NOMO-1 treated with dmso at 0.1 percent for 144 hours (cell line): ENCODE data around the gene PDE4DIP.
"Not testable (repeated sequence)": the region's sequence is repeated elsewhere in the genome, so short reads cannot be mapped to it uniquely, and the experiment has no call there.

ENCODE experiments used
- DNase-seq: peaks from one replicate; lab custom pipeline; 2025; ENCODE audit not compliant: unreplicated experiment; lab: John Stamatoyannopoulos, UW

The PDE4DIP gene

DNA sequence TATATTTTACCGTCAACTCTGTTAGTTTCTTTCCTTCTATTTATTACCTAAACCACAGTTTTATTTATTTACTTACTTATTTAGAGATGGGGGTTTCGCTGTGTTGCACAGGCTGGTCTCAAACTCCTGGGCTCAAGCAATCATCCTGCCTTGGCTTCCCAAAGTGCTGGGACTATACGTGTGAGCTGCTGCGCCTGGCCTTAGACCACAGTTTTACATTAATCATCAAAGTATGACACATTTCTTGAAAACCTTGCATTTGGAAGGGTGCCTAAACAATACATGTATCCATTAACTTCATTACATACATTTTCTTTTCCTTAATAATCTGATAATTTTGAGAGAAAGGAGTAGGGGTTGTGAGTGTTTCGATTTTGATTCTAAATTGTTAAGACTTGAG, 124.9 kb downstream of the PDE4DIP start:
- DNase-seq: not testable (repeated sequence)

DNA sequence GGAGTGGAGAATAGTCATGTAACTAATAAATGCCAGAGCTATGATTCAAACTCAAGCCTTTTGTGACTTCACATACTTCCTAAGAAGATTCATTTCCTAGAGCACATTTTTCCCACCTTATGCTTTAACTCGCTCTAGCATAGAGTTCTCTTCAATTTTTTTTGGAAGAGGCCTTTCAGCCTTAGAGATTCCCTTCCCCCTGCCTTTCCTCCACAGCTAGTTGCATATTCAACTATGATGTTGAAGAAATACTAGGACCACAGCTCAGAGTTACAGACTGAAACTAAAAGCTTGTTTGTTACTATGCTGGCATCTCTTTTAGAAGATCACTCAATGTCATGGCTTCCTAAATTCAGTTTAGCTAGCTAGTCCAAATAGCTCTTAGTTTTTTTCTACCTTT, 131.2 kb downstream of the PDE4DIP start:
- DNase-seq: not testable (repeated sequence)

DNA sequence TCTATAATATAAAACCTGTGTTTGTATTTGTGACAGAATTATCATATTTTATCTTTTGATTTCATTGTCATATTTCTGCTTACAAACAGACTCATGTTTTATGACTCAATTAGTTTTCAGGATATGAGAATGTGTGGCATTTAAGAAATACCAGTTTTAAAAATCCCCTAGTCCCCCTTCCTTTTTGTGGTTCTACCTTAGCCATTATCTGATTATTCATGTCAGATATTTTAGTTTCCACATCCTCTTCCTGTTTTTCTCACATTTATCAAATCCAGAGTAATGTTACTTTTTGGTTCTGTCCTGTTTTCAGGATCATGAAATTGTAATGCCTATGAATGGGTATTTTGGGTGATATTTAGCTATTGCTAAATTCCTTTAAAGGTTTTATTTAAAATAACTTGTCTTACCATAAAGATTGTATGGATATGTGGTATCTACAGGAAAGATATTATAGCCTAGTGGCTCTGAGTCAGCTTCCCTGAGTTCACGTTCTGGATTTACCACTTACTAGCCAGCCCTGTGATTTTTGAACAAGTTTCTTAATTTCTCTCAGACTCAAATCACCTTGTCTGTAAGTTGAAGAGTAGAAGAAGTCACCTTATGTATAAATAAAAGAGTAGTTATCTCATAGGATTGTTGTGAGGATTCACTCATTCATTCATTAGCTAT, 131.8 kb downstream of the PDE4DIP start:
- DNase-seq: not testable (repeated sequence)

DNA sequence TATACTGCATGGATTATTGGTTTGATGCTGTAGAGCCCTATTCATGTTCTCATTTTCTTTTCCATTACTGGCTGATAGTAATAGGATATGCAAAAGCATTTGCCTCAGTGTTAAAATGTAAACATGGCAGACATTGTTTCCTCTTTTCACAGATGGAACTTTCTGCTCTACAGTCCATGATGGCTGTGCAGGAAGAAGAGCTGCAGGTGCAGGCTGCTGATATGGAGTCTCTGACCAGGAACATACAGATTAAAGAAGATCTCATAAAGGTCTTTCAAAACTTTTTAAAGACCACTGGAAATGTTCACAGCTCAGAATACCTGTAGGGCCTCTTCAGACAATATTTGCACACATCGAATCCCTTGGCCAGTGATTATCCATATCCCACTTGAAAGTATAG, 133.6 kb downstream of the PDE4DIP start:
- not testable (repeated sequence) for DNase-seq

DNA sequence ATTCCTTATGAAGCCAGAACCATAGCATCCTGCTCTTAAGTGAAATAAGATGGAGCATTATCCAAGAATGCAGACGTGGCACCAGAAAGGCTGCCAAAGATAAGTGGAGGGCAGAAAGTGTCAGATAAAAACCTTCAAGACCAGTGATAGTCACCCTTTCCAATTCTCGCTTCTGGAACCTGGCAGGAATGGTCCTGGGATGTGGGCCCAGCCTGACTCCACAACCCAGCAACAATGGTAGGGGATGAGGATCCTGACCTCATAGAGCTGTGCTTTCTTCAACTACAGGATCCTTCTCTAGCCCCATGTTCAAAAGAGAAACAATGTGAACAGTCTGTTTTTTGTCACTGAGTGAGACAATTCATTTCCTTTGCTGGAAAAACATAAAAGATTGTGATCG, 145.2 kb downstream of the PDE4DIP start:
- DNase-seq: not testable (repeated sequence)

DNA sequence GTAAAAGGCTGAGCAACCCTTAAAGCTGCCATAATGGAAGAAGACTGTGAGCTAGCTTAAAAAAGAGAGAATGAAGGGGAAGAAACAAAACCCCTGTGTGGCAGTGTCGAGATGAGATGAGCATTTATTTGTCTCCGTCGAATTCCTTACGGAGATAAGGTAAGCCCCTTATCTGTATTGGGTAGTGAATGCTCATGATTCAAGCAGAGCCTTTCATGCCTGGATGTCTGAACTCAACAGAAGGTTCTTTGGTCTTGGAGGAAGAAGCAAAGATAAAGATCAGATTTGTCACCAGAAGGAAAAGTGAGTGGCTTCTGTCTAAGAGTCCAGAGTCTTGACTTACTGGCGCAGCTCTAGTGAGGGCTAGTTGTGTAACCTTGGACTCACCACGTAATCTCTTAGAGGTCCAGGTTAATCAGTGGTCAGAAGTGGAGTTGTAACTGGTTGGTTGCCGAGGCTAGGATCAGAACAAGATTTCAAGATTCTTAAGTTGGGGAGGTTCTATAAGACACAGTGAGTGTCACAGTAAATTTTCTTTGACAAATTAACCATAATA, 146.1 kb downstream of the PDE4DIP start:
- not testable (repeated sequence) for DNase-seq

DNA sequence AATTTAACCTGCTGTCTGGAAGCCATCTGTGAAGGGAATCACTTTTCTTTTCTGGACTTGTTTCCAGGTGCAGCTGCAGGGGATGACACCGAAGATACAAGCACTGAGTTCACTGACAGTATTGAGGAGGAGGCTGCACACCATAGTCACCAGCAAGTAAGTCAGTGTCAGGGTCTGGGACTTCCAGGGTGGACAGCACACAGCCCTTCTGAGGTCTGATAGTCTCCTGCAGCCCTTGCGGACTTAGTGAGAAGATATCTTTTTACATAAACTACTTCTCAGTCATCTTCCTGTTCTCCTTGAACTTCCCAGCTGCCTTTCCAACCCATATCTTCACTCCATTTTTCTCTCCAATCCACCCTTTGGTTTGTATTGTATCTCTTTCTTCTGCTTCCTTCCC, 147.6 kb downstream of the PDE4DIP start:
- not testable (repeated sequence) for DNase-seq

DNA sequence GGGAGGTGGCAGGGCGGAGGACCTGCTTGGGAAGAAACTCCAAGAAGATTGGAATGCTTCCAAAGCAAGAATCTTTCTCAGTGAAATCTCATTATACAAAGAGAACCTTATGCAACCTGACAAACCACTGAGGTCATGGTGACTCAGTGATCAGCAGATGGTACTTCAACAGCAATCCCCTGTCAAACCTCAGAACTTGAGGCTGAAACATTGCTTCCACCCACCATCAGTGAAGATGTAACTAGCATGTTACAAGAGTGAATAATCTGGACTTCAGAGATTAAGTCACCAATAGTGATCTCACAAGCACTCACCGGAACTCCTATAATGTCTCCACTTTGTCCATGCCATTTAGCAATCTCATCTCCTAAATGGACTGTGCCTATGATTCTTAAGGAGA, 148.1 kb downstream of the PDE4DIP start:
- DNase-seq: not testable (repeated sequence)

DNA sequence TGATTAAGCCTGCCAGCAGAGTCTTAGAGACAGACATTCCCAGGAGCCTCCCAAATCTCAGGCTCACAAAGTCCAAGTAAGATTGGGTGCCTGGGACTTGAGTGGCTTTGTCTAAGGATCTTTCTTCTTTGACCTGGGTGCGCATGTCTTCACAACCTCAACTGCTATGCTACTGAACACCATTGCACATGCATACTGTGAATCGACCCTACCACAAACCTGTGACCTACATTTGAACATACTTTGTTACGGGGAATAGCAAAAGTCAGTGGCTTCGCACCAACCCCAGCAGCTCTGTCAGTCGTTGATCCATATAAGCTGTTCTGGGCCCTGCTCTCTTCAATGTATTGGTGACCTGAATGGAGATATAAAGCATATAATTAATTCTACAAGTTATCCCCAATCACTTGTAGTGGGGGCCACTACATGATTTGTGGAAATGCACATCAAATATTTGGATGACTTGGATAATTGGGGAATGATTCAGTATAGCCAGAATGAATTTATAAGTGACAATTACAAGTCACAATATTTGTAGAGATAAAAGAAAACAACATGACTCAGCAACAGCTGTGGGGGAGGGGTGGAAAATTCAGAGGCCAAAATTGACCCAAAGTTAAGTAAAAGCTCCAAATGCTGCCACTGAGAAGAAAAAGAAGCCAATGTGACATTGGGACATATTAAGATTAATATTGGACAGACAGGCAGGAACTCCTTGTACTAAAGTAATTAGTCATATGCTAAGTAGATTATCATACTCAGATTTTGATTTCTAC, 152.4 kb downstream of the PDE4DIP start:
- not testable (repeated sequence) for DNase-seq

DNA sequence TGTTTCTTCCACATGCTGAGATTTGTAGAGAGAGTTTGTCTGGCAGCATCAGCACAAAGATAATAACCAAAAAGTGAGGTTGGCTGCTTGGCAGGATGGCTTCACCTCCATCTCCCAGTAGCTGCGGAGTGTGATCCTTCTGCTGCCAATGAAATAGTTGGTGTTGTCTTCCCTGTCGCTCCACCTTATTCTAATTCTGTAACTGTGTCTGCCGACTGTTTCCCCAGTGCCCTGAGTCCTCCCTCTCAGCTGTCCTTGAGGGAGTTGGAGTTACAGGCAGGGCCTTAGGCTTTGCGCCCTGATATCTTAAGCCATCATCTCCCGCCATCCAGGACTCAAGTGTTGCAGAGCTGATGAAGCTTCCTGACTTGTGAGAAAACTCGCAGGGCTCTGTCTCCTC, 153.2 kb downstream of the PDE4DIP start:
- not testable (repeated sequence) for DNase-seq

DNA sequence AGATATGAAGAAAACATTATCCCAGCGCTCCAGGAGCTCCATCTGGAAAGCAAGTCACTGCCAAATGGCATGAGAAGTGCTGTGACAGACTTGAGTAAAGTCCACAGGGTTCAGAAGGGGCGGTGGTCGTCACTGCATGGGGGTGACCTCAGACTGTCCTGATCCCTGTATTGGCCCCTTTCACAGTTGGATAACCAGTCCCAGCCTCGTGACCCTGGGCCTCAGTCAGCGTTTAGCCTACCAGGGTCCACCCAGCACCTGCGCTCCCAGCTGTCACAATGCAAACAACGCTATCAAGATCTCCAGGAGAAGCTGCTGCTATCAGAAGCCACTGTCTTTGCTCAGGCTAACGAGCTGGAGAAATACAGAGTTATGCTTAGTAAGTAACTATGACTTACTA, 158.4 kb downstream of the PDE4DIP start:
- not testable (repeated sequence) for DNase-seq

DNA sequence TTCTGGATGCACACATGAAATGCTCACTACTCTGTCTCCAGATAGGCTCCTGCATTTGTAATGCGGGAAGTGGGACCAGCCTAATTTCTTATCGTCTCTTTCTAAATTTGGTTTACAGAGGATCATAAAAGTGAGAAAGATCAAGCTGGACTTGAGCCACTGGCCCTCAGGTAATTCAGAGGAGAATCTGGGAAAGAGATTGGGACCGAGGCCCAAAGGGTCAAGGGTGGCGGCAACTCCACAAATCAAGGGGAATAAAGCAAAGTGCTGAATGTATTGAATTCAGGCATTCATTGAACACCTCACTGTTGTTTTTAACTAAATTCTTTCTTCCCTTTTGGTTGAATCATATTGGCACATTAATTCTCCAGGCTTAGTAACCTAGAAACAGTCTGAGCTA, 164.1 kb downstream of the PDE4DIP start:
- not testable (repeated sequence) for DNase-seq

DNA sequence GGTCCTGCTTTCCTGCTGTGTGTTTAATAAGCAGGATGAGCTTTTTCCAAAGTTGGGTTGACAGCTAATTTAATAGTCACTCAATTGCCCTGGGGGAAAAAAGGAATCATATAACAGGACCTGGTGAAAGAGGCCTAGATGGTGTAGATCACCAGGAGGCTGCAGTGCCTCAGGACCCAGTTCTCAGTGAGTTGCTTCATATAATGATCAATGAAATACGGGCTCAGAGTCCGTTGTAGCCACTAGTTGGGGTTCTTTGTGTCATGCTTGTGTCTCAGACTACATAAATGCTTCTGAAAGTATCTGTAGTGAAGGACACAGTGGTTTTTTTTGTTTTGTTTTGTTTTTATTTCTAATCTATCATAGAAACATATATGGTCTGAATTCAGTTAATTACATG, 164.5 kb downstream of the PDE4DIP start:
- not testable (repeated sequence) for DNase-seq

DNA sequence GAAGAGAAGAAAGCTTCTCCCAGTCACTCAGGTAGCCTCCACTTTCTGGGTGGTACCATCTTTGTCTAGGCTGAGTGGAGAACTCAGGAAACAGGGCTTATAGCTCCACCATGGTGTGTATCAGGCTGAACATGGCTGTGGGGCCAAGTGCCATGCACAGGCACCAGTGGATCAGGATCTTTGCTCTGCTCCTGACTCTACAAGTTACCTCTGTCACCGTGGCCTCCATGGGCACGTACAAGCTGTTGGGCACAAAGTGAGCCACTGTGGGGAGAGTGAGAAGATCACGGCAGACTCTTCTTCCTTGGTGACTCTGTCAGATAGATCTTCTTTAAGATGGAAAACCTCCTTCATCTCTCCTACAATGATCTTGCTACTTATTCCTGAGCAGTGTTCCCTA, 165.5 kb downstream of the PDE4DIP start:
- DNase-seq: not testable (repeated sequence)

DNA sequence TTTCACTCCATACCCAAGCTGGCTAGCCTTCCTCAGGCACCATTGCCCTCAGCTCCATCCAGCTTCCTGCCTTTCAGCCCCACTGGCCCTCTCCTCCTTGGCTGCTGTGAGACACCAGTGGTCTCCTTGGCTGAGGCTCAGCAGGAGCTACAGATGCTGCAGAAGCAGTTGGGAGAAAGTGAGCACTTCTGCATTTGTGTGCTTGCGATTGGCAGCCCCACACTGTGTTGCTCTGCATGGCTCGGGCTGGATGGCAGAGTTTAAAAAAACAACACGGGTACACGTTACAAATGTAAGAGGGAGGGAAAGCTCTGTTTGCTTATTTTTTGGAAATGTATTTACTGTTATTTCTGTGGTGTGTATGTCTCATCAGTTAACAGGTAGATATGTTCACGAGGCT, 168.4 kb downstream of the PDE4DIP start:
- not testable (repeated sequence) for DNase-seq

DNA sequence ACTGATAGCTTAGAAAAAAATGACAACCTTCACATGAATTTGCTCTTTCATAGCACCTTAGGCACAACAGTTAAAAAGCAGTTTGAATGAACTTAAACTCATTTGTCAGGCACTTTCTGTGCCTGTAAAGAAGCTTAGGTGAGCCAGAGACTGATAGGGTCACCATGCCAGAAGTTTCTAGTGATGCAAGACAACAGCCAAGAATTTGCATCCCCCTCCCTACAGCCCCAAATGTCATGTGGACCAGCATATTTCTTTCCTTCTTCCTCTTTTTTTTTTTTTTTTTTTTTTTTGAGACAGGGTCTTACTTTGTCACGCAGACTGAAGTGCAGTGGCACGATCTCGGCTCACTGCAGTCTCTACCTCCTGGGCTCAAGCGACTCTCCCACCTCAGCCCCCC, 169.3 kb downstream of the PDE4DIP start:
- DNase-seq: not testable (repeated sequence)

DNA sequence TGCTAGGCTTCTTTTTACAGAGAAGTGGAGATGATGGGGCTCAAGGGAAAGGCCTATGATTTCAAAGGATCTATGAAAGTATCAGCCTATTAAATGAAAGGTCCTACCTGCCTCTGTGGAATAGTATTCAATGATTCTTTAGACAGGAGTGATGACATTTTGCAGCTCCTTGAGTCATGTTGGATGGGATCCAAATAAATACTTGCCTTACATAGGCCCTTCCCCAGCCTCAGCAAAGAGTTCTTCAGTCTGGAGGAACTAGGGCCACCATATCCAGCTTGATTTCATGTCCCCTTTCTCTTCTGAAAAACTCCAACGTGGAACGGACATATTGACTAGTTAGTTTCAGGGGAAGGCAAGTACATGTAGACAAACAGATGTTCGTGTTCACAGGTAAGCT, 171.3 kb downstream of the PDE4DIP start:
- not testable (repeated sequence) for DNase-seq

DNA sequence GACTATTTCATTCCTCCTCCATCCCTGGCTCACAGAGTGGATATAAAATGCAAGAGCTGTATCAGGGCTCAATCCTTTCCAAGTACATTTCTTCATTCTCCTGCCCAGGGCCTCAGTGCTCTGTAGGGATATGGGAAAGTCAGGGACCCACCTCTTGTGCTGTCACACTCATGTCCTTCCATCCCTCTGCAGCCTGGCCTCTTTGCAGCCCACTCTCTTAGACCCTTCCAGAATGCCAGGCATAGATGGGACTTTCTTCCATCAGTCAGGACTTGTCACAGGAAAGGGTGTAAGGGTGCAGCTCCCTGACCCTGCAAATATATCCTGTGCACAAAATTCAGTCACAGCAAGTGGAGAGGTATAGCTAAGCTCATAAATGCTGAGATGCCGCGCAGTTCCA, 172.4 kb downstream of the PDE4DIP start:
- not testable (repeated sequence) for DNase-seq

DNA sequence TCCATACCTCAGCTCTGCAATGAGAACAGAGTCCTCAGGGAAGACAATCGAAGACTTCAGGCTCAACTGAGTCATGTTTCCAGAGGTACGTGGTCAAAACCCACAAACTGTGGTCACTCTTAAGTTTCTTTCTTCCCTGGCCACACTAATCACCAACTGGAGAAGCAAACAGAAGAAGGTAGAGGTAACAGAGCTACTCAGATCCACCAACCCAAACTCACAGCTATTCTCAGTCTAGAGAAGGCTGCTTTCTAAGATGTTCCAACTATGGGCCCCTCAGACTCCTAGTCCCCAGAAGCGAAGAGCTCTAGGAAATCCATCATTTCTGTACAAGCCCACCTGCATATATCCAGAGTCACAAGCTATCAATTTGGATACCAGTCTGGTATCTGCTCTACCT, 174.3 kb downstream of the PDE4DIP start:
- not testable (repeated sequence) for DNase-seq

DNA sequence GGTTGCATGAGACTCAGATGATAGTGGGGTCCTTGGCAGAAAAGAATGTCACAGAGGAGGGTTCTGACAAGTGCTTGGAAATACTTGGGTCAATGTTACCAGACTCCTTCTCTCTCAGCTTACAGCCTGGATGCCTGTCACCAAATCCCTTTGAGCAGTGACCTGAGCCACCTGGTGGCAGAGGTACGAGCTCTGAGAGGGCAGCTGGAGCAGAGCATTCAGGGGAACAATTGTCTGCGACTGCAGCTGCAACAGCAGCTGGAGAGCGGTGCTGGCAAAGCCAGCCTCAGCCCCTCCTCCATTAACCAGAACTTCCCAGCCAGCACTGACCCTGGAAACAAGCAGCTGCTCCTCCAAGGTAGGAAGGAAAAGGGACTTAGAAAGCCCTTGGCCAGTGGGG, 180.1 kb downstream of the PDE4DIP start:
- DNase-seq: not testable (repeated sequence)

DNA sequence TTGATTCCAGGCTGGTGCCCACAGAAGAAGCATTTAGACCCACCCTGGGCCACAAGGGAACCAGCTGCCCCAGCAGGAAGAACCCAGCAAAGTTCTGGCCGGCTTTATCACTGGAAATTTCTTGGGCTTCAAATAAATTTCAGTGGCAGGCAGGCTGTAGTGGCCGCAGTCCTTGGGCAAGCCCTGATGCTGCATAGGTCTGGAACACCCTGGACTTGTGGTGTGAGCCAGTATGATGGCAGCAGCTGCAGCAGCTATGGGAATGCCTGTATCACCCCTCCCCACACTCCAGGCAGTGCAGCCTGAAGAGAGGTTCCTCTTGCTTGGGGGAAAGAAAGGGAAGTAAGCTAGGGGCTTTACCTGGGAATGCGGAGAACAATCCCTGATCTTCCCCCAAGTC, 189.7 kb downstream of the PDE4DIP start:
- not testable (repeated sequence) for DNase-seq

DNA sequence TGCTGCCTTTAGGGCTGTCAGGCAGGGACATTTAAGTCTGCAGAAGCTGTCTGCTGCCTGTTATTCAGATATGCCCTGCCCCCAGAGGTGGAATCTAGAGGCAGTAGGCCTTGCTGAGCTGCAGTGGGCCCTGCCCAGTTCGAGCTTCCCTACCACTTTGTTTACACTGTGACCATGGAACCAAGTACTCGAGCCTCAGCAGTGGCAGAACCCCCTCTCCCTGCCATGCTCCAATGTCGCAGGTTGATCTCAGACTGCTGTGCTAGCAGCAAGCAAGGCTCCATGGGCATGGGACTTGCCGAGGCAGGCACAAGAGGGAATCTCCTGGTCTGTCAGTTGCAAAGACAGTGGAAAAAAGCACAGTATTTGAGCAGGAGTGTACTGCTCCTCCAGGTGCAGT, 198.8 kb downstream of the PDE4DIP start:
- DNase-seq: not testable (repeated sequence)
